Activated naive CD8-positive, alpha-beta T cell (primary cell): ENCODE data around the gene PPFIBP2.

Source experiments
- H3K27ac Mint-ChIP-seq: one replicate; pipeline ENCODE4 v1.8.0; 2021; ENCODE audit warnings: mixed read lengths
- H3K27me3 Mint-ChIP-seq: one replicate; pipeline ENCODE4 v1.8.0; 2021; ENCODE audit warnings: mixed read lengths
- H3K36me3 Mint-ChIP-seq: one replicate; pipeline ENCODE4 v1.8.0; 2021; ENCODE audit warnings: mixed read lengths
- H3K4me1 Mint-ChIP-seq: one replicate; pipeline ENCODE4 v1.8.0; 2021; ENCODE audit warnings: low read depth, mixed read lengths
- H3K4me3 Mint-ChIP-seq: one replicate; pipeline ENCODE4 v1.8.0; 2021; ENCODE audit warnings: mild to moderate bottlenecking, mixed read lengths
- H3K9me3 Mint-ChIP-seq: one replicate; pipeline ENCODE4 v1.8.0; 2021; ENCODE audit warnings: low read depth, mixed read lengths

PPFIBP2 gene

GRCh38 chr11:7570241-7570640, 56.4 kb downstream of the PPFIBP2 start:
- Mint-ChIP-seq H3K9me3 (peaks cover 7% of the 10 kb centered on the region), H3K27ac (no peak overlapping the region), H3K27me3 (no peaks in the 10 kb centered on the region), H3K36me3 (peaks cover 36% of the 10 kb centered on the region), H3K4me1 (peaks cover 6% of the 10 kb centered on the region), H3K4me3 (no peak overlapping the region)

GRCh38 chr11:7570938-7571521, 57.2 kb downstream of the PPFIBP2 start:
- Mint-ChIP-seq H3K36me3 (peaks cover 34% of the 10 kb centered on the region), H3K4me1 (peaks cover 14% of the 10 kb centered on the region), H3K27ac (no peak overlapping the region)

GRCh38 chr11:7571640-7572000, 57.8 kb downstream of the PPFIBP2 start:
- Mint-ChIP-seq H3K27ac (no peak overlapping the region), H3K36me3 (peaks cover 33% of the 10 kb centered on the region), H3K27me3 (peaks cover 2% of the 10 kb centered on the region), H3K9me3 (peaks cover 7% of the 10 kb centered on the region), H3K4me1 (peaks cover 18% of the 10 kb centered on the region), H3K4me3 (no peak overlapping the region)

More at GRCh38 chr11:7570938-7571521, 57.2 kb downstream of the PPFIBP2 start:
- H3K27me3 Mint-ChIP-seq: peaks cover 2% of the 10 kb centered on the region
- H3K9me3 Mint-ChIP-seq: peaks cover 7% of the 10 kb centered on the region
- H3K4me3 Mint-ChIP-seq: no peak overlapping the region

- no peak overlapping the region for H3K27ac Mint-ChIP-seq
- H3K36me3 Mint-ChIP-seq: peaks cover 29% of the 10 kb centered on the region
- H3K4me3 Mint-ChIP-seq: no peak overlapping the region
- peaks cover 2% of the 10 kb centered on the region for H3K27me3 Mint-ChIP-seq
- peaks cover 7% of the 10 kb centered on the region for H3K9me3 Mint-ChIP-seq
- peaks cover 23% of the 10 kb centered on the region for H3K4me1 Mint-ChIP-seq
Measured at GRCh38 chr11:7572001-7572712, 58.4 kb downstream of the PPFIBP2 start.

DNA sequence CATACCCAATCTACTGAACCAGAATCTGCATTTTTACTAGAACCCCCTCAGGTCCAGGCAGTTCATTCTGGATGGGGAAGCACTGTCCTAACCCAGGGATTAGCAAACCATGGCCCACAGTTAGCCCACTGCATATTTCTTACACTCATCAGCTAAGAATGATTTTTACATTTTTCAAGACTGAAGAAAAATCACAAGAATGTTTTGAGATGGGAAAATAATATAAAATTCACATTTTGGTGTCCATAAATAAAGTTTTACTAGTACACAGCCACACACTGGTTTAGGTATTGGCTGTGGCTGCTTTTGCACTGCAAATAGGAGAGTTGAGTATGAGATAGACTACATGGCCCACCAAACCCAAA, 59.4 kb downstream of the PPFIBP2 start:
- Mint-ChIP-seq H3K27me3 (peaks cover 2% of the 10 kb centered on the region), H3K27ac (no peak overlapping the region)

DNA sequence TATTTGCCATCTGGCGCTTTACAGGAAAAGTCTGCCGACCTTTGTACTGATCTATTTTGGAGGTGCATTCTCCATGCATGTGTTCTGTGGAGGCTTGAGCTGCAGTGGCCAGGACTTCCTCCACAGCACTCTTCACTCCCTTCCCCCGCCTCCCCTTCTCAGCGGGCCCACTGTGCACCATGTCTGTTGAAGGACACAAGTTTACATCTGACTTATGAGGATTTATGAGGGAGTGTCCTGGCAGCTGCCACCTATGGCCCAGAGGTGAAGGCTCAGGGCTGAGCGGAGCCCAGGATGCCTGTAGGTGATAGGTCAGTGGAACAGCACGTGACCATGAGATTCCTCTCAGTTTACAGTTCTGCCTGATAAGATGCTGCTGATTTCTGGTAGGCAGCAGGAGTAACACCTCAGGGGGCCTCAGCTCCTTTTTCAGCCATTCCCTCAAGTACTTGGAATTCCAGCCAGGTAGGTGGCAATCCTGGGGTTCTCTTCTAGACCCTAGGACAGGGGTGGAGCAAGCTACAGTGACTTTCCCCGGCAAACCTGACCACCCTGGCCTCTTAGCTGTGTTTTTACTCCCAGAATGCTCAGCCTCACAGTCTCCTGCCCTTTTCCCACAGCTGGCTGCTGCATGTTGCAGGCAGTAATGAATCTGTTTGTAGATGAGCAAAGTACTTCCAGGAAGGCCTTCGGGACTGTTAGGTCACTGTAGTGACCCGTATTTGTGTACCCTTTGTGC, 59.9 kb downstream of the PPFIBP2 start:
- no peak overlapping the region for H3K27ac Mint-ChIP-seq
- H3K27me3 Mint-ChIP-seq: peaks cover 2% of the 10 kb centered on the region
- peaks cover 39% of the 10 kb centered on the region for H3K4me1 Mint-ChIP-seq
- peaks cover 15% of the 10 kb centered on the region for H3K36me3 Mint-ChIP-seq
- no peak overlapping the region for H3K4me3 Mint-ChIP-seq
- H3K9me3 Mint-ChIP-seq: no peaks in the 10 kb centered on the region

More for the DNA sequence above, 59.4 kb downstream of the PPFIBP2 start:
- Mint-ChIP-seq H3K4me3 (no peak overlapping the region), H3K36me3 (peaks cover 21% of the 10 kb centered on the region), H3K9me3 (peaks cover 1% of the 10 kb centered on the region), H3K4me1 (peaks cover 33% of the 10 kb centered on the region)

DNA sequence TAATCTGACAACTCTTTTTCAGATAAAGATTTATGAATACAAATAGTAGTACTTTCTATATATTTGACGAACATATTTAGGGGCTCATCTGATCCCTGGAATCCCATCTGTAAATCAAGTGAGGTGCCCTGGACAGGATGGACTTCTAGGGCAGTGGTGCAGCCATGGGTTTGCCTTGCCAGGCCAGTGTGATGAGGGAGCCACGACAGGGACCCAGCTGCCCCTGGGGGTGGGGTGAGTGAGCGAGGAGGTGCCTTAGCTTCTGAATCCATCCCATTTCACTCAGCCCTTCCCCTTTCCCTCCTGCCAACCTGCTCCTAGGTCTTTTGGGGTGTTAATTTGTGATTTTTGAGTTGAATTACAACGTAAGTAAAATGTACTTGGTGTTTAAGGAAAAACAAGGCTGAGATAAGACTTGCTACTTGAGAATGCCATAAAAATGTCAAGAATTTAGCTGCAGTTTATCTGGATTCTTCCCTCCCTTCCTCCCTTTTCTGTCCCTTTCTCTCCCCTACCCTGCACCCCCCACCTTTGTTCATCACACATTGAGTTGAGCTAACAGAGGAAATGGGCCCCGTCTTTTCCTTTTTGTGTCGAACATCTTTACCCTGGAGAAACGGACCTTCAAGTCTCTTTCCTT, 60.8 kb downstream of the PPFIBP2 start:
- peaks cover 2% of the 10 kb centered on the region for H3K27me3 Mint-ChIP-seq
- H3K4me1 Mint-ChIP-seq: peaks cover 42% of the 10 kb centered on the region
- no peaks in the 10 kb centered on the region for H3K9me3 Mint-ChIP-seq

GRCh38 chr11:7575841-7576725, 62.3 kb downstream of the PPFIBP2 start:
- Mint-ChIP-seq H3K27ac (no peak overlapping the region), H3K27me3 (peaks cover 2% of the 10 kb centered on the region), H3K9me3 (no peaks in the 10 kb centered on the region), H3K4me3 (no peak overlapping the region), H3K4me1 (peaks cover 42% of the 10 kb centered on the region), H3K36me3 (peaks cover 9% of the 10 kb centered on the region)

More for the DNA sequence above, 60.8 kb downstream of the PPFIBP2 start:
- Mint-ChIP-seq H3K27ac (no peak overlapping the region), H3K36me3 (peaks cover 10% of the 10 kb centered on the region), H3K4me3 (no peak overlapping the region)

DNA sequence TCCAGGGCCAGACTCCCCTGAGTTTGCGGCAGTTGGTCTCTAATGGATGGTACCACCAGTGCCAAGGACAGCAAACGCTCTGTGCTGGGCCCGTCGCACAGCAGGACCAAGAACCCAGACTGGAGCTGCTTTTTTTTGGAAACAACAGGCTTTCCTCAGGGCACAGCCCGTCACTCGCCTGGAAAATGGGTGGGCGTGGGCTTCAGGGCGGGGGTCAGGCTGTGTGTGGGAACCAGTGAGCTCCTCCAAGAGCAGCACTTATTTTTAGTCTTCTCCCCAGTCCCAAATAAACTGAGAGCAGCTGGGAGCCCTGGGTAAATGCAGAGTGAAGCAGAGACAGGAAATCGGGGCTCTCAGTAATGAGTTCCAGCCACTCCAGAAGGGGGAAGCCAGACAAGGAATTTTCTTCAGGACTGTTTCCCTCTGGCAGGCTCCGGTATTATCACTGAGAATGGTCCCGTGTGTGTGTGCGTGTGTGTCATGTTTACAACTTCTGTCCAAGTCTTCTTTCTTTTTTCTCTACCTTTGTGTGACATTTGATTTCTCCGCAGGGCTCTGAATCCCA, 63.0 kb downstream of the PPFIBP2 start:
- H3K27ac Mint-ChIP-seq: no peak overlapping the region
- H3K9me3 Mint-ChIP-seq: no peaks in the 10 kb centered on the region
- H3K4me1 Mint-ChIP-seq: peaks cover 42% of the 10 kb centered on the region
- H3K4me3 Mint-ChIP-seq: peak overlapping the region; percentile 60
- H3K36me3 Mint-ChIP-seq: peaks cover 9% of the 10 kb centered on the region
- peaks cover 2% of the 10 kb centered on the region for H3K27me3 Mint-ChIP-seq

DNA sequence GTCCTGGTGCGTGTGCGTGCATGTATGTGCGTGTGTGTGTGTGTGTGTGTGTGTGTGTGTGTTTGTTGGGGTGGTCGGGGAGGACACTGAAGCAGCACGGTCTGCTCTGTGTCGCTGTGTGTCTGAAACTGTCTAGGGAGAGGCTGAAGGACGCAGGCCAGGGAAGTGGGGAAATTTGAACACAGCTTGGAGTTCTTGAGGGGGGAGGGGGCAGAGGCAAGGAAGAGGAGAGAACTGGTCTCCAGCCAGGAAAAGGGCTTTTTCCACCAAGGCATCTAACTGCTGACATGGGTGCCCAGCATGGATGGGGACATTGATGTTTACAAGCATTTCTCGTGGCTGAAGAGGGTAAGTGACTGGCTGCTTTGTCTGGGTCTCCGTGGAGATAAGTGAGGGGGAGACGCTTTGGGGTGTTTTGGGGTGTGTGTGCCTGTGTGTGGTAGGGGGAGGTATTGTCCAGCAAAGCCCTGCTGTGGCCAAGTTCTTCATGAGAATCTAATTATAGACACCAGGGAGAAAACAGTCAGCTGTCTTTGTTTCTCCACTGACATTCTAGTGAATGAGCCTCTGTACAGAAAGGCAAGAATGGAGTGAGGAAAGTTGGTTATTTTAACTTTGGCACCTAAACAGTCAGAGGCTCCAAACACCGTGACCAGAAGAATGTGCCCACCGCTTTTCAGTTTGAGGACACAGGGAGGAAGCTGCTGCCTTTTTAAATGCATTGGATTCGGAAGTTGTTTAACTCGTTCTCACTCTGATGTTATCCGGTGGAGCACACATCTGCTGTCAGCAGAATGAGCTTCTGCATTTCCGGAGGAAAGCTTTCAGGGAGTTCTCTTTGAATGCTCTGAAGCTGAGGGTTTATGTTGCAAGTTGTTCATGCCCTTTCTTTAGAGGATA, 63.7 kb downstream of the PPFIBP2 start:
- Mint-ChIP-seq H3K9me3 (no peaks in the 10 kb centered on the region), H3K4me3 (peak overlapping the region; percentile 60), H3K27ac (peak overlapping the region; percentile 11), H3K36me3 (peaks cover 10% of the 10 kb centered on the region), H3K27me3 (peaks cover 2% of the 10 kb centered on the region), H3K4me1 (peaks cover 42% of the 10 kb centered on the region)

- Mint-ChIP-seq H3K4me1 (peaks cover 45% of the 10 kb centered on the region), H3K9me3 (no peaks in the 10 kb centered on the region), H3K4me3 (peak overlapping the region; percentile 60), H3K27me3 (peaks cover 2% of the 10 kb centered on the region), H3K36me3 (peaks cover 10% of the 10 kb centered on the region), H3K27ac (no peak overlapping the region)
Measured at GRCh38 chr11:7578276-7578955, 64.6 kb downstream of the PPFIBP2 start.

GRCh38 chr11:7579361-7579791, 65.6 kb downstream of the PPFIBP2 start:
- H3K27me3 Mint-ChIP-seq: peaks cover 2% of the 10 kb centered on the region
- H3K4me1 Mint-ChIP-seq: peaks cover 47% of the 10 kb centered on the region
- H3K9me3 Mint-ChIP-seq: no peaks in the 10 kb centered on the region
- H3K27ac Mint-ChIP-seq: no peak overlapping the region
- H3K4me3 Mint-ChIP-seq: no peak overlapping the region
- peaks cover 12% of the 10 kb centered on the region for H3K36me3 Mint-ChIP-seq
